ENCODE data around the gene KDM1B.

KDM1B gene

DNA sequence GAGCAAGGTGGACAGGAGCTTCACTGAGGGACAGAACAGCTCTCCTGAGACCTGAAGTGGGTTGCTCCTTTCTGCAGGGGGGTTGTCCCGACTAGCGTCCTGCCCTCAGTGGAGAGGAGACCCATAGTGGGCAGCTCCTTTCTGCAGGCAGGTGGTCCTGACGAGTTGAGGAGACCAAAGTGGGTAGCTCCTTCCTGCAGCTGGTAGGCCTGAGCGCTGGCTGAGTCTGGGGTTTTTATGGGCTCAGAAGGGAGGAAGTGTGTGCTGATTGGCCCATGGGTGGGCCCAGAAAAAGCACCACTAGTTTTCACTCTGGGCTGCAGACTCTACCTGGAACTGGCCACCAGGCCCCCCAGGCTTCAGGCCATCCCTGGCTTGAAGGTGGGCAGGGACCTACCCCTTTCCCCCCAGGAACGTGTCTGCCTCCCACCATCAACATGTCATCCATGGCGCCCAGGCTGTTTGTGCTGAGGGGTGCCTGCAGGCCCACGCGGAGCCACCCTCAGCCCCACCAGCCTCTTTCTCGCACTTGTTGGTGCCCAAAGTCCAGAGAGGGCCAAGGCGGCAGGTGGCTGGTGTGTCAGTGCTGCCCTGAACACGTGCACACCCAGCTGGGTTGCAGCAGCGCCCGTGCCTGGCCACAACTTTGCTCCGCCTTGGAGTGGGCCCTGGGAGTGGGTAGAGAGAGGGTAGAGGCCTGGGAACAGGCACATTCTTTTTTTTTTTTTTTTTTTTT lies 110.7 kb downstream of the KDM1B start:
- no peak for DNase-seq

DNA sequence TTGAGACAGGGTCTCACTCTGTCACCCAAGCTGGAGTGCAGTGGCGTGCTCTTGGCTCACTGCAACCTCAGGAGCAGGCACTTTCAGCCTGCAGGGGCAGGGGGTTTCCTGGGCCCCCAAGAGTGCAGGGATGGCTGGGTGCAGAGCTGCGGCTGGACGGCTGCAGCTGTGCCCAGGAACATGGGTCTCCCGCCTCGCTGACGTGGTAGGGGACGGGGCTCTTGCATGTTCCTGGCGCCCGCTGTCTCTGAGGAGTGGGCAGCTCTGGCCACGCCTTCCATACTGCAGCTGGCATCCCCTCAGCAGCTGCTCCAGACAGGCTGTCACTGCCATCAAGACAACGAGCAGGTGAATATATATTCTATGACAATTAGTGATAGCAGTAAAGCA lies 111.3 kb downstream of the KDM1B start:
- no peak for DNase-seq

DNA sequence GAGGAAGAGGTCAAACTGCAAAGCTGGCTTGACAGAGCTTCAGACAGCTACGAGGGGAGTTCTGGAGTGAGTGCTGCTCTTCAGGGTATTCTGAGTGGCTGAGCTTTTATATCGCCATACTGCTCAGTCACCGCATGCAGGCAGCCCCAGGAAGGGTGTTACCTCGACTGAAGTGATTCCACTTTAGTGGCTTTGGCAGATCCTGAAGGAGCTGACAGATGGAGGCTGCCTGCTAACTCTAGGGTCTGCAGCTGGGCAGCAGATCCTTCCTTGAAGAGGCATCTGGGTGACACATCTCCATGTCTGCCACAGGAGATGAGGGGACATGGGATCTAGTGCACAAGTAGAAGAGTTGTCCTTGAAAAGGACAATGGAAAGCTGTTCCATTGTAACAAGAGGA lies 112.8 kb downstream of the KDM1B start:
- no peak for DNase-seq

DNA sequence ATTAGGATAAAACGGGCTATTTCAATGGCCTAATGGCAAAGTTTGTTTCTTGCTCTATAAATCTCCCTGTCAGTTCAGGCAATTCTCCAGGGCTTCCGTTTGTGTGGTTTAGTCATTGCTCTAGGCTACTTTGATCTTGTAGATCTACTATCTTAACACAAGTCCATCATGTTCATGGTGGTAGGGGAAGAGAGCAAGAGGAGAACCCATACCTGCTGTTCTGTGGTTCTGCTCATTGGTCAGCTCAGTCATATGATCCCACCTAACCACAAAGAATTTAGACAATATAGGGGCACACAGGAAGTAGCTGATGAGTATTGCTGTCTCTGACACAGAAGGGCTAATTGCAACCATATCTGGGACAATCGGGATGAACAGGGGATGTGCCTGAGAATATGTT lies 114.0 kb downstream of the KDM1B start:
- no peak for DNase-seq

DNA sequence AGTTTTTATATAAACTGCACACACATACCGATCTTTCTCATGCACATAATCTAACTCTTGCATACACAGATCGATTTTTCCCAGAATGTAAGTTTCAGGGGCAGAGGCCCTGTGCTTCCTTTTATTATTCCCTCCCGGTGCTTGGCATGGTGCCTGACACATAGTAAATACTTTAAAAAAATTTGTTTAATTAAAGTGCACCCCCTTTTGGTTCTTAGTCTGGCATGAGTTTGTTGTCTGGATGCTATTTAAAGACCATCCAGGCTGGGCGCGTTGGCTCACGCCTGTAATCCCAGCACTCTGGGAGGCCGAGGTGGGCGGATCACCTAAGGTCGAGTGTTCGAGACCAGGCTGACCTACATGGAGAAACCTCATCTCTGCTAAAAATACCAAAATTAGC lies 114.5 kb downstream of the KDM1B start:
- no peak for DNase-seq

DNA sequence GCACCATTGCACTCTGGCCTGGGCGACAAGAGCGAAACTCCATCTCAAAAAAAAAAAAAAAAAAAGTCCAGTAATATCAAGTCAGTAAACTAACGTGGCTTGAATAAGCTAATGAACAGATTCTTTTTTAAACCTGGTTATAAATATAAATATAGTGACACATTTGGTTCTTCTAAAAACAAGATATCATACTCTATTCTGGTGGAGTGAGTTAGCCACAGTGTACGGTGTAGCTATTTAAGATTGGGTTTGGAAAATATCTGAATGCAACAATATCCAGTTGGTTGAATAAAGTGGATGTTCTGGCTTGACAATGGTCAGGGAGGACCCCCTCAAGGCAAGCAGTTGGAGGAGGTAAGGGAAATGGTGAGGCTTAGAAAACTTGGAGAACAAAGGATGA lies 115.0 kb downstream of the KDM1B start:
- no peak for DNase-seq

Measured in activated CD4-positive, alpha-beta T cell treated with anti-CD3 and anti-CD28 coated beads, Interleukin-2, amount 50 U/mL, for 4 hours (primary cell).